Measurements from ENCODE around the gene TRIM32. TPM values are rescaled to one million over a fixed set of nuclear protein-coding genes. Genes with fewer than 3 reads are reported as not detected.

TRIM32 gene
- total RNA-seq, 4 donors from 2014 or later = 15.8 to 20.3 (median 20.0) TPM

GRCh38 chr9:116697887-116698286, 10.8 kb downstream of the TRIM32 start:
- WGBS, 2 donors = 96 to 97% methylated on average over 16 of the region's 16 CpGs
- intact Hi-C loops (cut with DNase I) = no loop called here
- DNase-seq = no peak

GRCh38 chr9:116700279-116700678, 13.2 kb downstream of the TRIM32 start:
- peaks cover 19 to 23% of the 10 kb centered on the region in 2 donors for H3K36me3 ChIP-seq
- H3K27me3 ChIP-seq = no peaks in the 10 kb centered on the region
- H3K27ac ChIP-seq = no peak overlapping the region
- no peak for TF ChIP-seq POLR2A (IDR thresholded peaks at IDR 0.05)
- TF ChIP-seq CTCF (IDR thresholded peaks at IDR 0.05) = no peak
- no peaks in the 10 kb centered on the region for H3K4me1 ChIP-seq
- no peaks in the 10 kb centered on the region for H3K9me3 ChIP-seq
- intact Hi-C loops (cut with DNase I) = no loop called here
- WGBS, 2 donors = 88 to 93% methylated on average over 1 of the region's 1 CpG
- no peak overlapping the region for H3K4me3 ChIP-seq (replicated peaks in 1 of 3)
- no peak for DNase-seq

More at GRCh38 chr9:116697887-116698286, 10.8 kb downstream of the TRIM32 start:
- no peaks in the 10 kb centered on the region for H3K4me1 ChIP-seq
- no peak overlapping the region for H3K4me3 ChIP-seq (replicated peaks in 1 of 3)
- no peak overlapping the region for H3K27ac ChIP-seq
- no peak for TF ChIP-seq CTCF (IDR thresholded peaks at IDR 0.05)
- no peak for TF ChIP-seq POLR2A (IDR thresholded peaks at IDR 0.05)
- H3K36me3 ChIP-seq = peaks cover 19 to 23% of the 10 kb centered on the region in 2 donors
- no peaks in the 10 kb centered on the region for H3K9me3 ChIP-seq
- H3K27me3 ChIP-seq = no peaks in the 10 kb centered on the region

DNA sequence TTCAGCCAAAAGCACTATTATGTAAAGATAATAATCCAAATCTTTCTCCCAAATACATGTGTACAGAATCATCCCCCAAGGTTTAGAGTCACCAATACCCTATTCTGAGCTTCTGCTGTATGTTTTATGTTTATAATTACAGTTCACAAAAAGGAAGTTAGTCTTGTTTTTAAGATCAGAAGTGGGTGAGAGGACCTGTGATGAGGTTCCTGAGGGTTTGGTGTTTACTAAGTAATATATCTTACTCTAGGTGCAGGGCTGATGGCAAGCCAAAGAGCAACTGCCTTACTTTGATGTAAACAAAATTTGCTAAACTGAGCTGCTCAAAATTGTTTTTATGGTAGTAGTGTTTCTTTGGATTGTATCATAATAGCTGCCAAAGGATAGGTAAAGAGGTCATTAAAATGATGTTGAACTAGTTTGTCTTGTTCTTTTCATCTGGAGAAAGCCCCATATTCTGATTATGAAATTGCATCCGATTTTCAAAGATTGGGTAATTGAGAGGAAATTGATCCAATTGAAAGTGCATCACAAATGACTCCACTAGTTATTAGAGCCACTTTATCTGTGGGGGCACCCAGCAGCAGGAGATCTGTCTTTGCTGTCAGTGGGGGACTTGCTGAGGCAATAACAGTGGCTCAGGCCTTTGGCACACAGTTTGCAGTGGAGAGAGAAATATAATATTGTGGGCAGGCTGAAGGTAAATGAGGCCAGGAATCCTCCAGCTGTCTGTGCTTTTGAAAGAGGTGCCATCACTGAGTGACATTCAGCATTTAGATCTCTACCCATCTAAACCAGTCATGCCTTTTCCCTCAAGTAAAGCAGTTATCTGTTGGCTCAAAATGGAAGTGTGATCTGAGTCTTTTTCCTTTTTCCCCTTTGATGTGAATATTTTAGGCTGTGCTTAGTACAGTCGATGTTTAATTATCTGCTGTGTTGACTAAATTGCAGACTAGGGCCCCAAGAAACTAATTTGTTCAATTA, 14.1 kb downstream of the TRIM32 start:
- no peaks in the 10 kb centered on the region for H3K9me3 ChIP-seq
- TF ChIP-seq CTCF (IDR thresholded peaks at IDR 0.05) = no peak
- TF ChIP-seq POLR2A (IDR thresholded peaks at IDR 0.05) = no peak
- no peak for DNase-seq
- 75 to 82% methylated on average over 2 of the region's 2 CpGs for WGBS, 2 donors
- H3K4me3 ChIP-seq (replicated peaks in 1 of 3) = no peak overlapping the region
- H3K36me3 ChIP-seq = peaks cover 19 to 23% of the 10 kb centered on the region in 2 donors
- H3K27me3 ChIP-seq = no peaks in the 10 kb centered on the region
- H3K27ac ChIP-seq = no peak overlapping the region
- H3K4me1 ChIP-seq = no peaks in the 10 kb centered on the region
- intact Hi-C loops (cut with DNase I) = no loop called here

- Histone ChIP-seq H3K36me3 (peaks cover 19 to 23% of the 10 kb centered on the region in 2 donors), H3K27me3 (no peaks in the 10 kb centered on the region), H3K4me3 (replicated peaks in 1 of 3) (no peak overlapping the region), H3K27ac (no peak overlapping the region), H3K9me3 (no peaks in the 10 kb centered on the region), H3K4me1 (no peaks in the 10 kb centered on the region)
- no peak for TF ChIP-seq POLR2A (IDR thresholded peaks at IDR 0.05)
- no peak for TF ChIP-seq CTCF (IDR thresholded peaks at IDR 0.05)
- intact Hi-C loops (cut with DNase I) = no loop called here
- no peak for DNase-seq
- WGBS, 2 donors = 49 to 88% methylated on average over 2 of the region's 2 CpGs
These were observed 15.0 kb downstream of the TRIM32 start for GRCh38 chr9:116701940-116702642.

Data from thyroid gland (tissue), 4 donors.